ENCODE measurements around the gene POU6F2.
A peak's percentile ranks its signal among the peaks of the same experiment; 100 is the strongest.

The POU6F2 gene

GRCh38 chr7:39130274-39130673, 152.6 kb downstream of the POU6F2 start:
- DNase-seq: no peak

DNA sequence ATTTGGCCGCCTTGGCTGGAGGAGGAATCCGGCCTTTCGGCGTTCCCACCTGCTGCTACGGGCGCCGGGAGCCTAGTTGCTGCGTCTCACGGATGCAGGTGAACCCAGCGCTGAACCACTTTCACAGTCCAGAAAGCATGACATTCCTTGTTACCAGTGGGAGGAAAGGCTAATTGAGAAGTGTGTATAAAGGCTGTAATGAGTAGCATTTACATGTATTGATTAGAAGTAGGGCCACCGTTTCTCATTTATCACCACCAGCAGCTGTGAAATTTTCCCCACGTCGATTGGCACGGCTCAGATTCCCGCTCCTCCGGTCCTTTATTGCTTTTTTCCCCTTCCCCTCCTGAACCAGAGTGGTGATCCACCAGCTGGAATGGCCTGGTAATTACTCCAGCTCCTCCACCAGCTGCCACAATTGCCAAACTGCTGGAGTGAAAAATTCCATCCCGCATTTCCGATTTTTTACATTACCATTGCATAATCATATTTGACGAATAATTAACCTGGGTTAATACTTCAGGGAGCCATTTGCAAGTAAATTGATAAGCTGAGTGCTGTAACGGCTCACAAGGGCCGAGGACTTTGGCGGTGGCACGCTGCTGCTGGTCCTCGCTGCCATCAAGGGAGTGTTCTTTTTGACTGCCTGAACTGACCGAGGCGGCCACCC, 153.3 kb downstream of the POU6F2 start:
- DNase-seq: no peak

DNA sequence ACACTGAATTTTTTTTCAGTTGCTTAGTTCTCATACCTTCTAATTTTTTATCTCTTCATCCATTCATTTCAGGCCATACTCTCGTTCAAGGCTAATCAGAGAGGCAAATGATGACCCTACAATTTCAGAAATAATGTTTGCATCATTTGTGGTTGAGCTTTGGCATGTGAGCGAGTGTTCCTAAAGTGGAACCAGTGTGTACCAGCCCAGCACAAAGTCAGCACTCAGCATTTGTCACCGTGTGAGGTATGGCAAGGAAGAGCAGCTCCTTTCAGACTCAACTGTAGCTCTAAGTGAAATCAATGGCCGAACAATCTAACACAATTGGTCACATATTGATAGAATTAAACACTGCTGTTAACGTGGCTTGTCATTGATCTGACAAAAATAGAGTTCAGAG, 154.6 kb downstream of the POU6F2 start:
- no peak for DNase-seq

GRCh38 chr7:39133088-39133487, 155.4 kb downstream of the POU6F2 start:
- DNase-seq: peak; percentile 12

DNA sequence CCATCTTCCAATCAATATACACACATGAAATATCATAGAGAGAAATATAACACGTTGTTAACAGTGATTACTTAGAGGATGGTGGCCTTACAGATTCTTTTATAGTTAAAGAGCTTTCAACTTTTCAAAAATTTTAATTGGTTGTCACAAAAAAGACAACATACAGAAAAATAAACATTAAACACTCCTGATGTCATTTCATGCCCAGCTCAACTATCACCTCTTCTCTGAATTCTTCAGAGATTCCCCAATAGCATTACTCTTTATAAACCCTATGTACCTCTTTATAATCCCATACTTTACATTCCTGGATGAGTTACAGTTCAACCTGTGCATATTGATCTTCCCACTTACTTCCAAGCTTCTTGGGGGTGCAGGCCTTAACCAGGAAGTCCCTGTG, 159.8 kb downstream of the POU6F2 start:
- no peak for DNase-seq

DNA sequence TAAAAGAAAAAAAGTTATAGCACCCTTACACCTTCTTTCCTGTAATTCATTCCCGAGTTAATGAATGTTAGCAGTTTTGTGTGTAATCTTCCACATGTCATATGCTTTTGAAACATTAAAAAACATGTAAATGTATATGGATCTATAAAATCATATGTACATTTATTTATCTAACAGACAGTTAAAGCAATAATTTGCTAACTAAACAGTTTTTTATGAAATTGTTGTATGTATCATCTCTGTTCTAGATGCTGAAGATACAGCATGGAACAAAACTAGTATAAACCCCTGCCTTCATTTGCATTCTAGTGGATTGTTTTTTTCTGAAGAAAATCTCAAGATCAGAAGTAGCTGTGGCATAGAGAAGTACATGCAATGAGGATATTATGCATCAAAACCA, 165.0 kb downstream of the POU6F2 start:
- DNase-seq: no peak

GRCh38 chr7:39144420-39144819, 166.7 kb downstream of the POU6F2 start:
- no peak for DNase-seq

- no peak for DNase-seq
Observed at GRCh38 chr7:39145283-39145682, 167.6 kb downstream of the POU6F2 start.

GRCh38 chr7:39145935-39146334, 168.2 kb downstream of the POU6F2 start:
- no peak for DNase-seq

GRCh38 chr7:39152701-39153100, 175.0 kb downstream of the POU6F2 start:
- DNase-seq: no peak

DNA sequence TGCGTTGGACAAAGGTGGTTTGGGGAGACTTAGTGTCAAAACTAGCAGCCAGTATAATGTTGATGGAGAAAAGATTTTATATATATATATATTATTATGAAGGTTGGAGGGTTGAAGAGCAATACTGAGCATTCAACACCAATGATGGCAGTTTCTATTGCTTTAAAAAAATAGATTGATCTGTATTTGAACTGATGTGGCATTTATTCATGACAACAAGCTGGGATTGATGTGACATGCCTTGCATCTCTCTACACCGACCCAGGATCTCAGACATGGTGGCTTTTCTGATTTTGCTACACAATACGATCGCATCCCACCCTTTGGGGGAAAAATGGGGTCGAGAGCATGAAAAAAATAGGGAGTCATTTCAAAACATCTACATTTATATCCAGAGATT, 175.4 kb downstream of the POU6F2 start:
- no peak for DNase-seq

DNA sequence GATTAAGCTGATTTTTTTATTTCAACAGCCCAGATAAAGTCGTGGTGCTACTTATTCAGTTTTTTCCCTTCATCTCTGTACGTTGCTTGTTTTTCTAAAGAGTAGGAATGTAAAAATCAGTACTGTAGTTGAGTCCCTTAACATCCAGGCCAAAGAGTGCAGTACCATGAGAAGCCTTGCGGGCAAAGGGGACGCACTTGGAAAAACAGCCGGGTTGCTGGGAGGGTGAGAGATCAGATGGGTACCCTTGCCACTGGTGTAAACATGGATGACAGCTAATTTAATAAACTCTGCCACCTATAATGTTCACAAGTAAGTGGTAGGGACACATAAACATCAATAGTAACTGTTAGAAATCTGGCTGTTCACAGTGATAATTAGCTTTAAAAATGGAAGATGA, 175.9 kb downstream of the POU6F2 start:
- DNase-seq: no peak

DNA sequence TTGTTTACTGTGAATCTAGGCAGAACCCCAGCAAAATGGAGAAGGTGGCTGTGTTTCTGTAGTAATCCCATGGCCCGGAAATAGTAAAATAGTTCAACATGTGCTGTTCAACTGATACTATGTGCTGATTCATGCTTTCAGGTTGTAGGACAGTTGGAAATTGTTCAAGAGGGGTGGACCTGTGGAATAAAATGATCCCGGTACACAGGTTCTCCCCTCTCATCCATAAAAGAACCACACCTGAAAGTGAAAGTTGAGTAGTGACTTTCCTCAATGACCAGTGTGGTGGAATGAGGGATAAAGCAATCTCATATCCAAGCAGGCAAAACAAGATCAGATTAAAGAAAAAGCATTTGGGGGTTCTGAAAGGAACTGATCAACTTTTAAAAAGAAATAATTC, 177.1 kb downstream of the POU6F2 start:
- DNase-seq: no peak

DNA sequence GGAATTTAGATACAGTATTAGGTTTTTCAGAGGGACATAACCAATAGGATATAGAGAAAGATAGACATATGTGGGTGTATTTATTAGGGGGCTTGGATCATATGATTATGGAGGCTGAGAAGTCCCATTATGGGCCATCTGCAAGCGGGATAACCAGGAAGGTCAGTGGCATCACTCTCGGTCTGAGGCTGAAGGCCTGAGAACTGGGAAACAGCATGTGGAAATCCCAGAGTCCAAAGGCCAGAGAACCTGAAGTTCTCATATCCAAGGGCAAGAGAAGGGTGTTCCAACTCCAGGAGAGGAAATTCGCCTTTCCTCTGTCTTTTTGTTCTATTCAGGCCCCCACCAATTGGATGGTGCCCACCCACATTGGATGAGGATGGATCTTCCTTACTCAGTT, 180.7 kb downstream of the POU6F2 start:
- no peak for DNase-seq

GRCh38 chr7:39161903-39162302, 184.2 kb downstream of the POU6F2 start:
- no peak for DNase-seq

DNA sequence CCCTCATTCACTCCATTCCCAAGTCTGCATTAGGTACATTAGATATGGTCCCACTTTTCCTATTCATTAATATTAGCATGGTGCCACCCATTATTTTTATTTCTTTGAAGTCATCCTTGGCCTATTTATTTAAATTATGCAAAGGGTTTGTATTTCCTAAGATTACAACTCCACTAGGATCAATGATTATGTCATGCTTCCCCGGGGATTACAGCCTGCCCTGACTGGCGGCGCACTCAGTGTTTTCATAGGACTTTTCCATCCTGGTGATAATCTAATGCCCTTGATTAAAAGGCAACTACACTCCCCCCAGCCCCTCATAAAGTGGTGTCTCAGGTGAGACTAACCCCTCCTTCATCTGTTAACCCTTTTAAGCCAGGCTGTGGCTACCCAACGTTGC, 187.2 kb downstream of the POU6F2 start:
- peak; percentile 15 for DNase-seq

DNA sequence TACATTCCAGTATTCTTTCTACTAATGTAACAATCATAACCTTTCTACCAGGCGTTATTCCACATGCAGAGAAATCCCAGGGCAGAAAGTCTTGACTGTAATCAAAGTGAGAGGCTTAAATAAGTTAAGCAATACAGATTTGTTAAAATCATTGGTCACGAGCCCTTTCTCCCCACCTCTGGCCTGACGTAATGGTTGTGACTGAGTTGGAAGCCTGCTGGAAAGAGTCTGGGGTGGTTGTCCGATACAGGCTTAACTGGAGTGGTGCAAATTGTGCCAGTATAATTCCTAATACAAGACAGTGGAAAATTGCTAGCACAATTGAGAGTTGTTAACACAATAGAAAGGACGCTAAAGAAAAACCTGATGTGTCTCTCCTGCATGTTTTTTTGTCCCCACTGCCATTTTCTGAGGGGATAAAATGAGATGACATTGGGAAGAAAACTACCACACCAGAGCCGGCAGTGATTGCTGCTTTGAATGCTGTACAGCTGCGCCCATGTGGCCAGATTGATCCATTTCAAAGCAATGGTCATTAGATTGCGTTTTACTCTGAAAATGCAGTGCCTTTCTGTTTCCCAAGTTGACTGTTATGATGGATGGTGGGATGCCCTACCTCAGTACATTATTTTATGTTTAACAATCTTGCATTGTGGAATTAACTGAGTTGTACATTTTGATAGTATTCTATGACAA, 190.8 kb downstream of the POU6F2 start:
- DNase-seq: no peak

GRCh38 chr7:39172137-39172536, 194.4 kb downstream of the POU6F2 start:
- DNase-seq: peak; percentile 12

DNA sequence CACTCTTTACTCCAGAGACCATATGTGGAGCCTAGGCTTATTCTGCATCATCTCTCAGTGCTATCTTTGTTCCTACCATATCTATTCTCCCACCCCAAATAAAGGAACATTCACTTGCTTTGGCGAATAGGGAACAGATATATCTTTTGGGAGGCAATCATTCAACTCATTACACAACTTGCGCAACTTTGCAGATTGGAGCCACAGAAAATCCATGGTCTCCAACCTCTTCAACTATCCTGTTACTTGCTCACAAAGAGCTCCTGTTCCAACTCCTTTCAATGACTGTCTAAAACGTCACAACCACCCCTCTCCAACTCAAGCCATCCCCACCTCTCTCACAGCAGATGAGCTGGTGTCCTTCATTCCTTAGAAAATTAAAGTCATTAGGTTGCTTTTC, 203.7 kb downstream of the POU6F2 start:
- DNase-seq: no peak

DNA sequence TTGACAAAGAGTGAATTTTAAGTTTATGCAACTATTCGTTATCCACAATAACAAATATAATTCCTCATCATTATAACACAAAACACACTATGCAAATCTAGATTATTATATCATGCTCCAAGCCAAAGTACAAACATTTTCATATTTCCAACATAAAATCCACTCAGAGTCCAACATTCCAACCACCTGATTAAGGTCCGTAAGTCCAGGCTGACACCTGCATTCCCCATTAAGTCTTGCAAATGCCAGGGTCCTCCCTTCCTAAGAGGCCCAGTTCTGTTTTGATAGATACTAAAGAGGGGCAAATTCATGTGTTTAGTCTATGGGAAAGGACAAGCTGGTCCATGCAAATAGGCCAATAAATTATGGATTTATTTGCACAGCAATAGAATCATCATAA, 206.1 kb downstream of the POU6F2 start:
- DNase-seq: no peak

DNA sequence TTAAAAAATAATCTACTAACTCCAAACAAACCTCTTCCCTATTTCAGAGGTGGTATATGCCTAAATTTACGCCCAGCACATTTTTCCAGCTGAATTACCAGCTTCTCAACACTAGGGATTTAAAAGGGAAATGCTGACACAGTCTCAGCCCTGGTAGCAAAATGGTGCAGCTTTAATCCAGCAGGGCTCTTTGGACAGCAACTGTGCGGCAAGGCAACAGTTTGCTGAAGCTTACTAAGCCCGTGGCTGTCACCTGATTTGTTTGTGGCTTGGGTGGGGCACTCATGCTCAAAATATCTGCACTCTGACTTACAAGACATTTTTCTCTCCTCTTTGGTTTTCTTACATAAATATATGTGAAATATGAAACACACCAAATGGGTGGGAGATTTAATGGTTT, 206.7 kb downstream of the POU6F2 start:
- DNase-seq: peak; percentile 20

GRCh38 chr7:39186131-39186530, 208.4 kb downstream of the POU6F2 start:
- no peak for DNase-seq

- no peak for DNase-seq
Observed at GRCh38 chr7:39186671-39187070, 209.0 kb downstream of the POU6F2 start.

GRCh38 chr7:39187130-39187529, 209.4 kb downstream of the POU6F2 start:
- no peak for DNase-seq

DNA sequence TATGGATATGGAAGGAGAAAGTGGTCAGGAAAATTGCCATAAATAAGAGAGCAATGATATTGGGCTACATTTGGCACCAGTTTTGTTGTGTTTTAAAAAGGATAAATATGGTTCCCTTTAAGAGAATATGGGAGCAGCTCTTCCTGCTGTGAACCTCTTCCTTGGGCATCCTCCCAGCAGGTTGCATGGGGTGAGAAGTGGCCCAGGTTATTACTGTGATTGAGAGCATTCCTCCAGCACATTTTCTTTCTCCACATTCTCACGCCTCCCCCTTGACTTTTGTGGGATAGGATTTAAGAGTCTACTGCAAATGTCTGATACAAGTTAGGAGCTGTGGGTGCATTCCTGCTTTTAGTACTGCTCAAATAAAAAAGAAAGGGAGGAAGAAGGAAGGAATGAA, 214.8 kb downstream of the POU6F2 start:
- DNase-seq: no peak

Measured in fibroblast of skin of back (primary cell).